LNCaP clone FGC (cell line): ENCODE measurements around the gene SLC39A11.

Experiments used
- DNase-seq: peaks from one replicate; pipeline ENCODE4 v3.0.0-alpha.2; 2011; ENCODE audit warnings: low read depth
- H3K4me3 ChIP-seq: 2 replicates; pipeline ENCODE4 v1.5.1; 2011; ENCODE audit warnings: mild to moderate bottlenecking, low read depth, low read length, control low read depth
- TF ChIP-seq, protein P1 (sequence below): IDR thresholded peaks from 2 replicates; pipeline ENCODE4 v1.5.1; 2012; ENCODE audit warnings: mild to moderate bottlenecking; ENCODE audit not compliant: control insufficient read depth, insufficient read depth; ENCODE audit errors: extremely low read depth

SLC39A11 gene

DNA sequence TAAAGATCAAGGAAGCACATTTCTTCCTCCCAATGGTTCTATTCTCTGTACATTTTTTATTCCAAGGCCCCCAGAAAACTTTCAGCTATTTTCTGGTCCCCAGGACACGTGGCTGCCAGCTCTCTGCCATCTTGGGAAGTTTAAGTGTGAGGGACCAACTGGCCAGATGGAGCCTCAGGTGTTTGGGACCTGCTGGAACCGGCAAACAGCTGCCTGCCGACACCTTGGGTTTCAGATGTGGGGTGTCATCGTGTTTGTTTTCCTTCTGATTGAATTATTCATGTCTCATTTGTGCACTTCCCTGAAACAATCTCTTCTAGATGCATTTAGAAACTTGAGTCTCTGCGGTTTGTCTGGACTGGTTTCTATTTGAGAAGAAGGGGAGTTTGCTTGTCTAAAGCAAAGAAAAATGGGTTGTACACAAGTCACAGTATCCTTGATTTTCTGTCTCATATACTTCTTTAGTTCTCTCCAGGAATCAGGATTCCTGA lies 386.5 kb downstream of the SLC39A11 start:
- DNase-seq: no peak
- H3K4me3 ChIP-seq: no peak overlapping the region
- TF ChIP-seq, protein P1, sequence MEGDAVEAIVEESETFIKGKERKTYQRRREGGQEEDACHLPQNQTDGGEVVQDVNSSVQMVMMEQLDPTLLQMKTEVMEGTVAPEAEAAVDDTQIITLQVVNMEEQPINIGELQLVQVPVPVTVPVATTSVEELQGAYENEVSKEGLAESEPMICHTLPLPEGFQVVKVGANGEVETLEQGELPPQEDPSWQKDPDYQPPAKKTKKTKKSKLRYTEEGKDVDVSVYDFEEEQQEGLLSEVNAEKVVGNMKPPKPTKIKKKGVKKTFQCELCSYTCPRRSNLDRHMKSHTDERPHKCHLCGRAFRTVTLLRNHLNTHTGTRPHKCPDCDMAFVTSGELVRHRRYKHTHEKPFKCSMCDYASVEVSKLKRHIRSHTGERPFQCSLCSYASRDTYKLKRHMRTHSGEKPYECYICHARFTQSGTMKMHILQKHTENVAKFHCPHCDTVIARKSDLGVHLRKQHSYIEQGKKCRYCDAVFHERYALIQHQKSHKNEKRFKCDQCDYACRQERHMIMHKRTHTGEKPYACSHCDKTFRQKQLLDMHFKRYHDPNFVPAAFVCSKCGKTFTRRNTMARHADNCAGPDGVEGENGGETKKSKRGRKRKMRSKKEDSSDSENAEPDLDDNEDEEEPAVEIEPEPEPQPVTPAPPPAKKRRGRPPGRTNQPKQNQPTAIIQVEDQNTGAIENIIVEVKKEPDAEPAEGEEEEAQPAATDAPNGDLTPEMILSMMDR: no peak

DNA sequence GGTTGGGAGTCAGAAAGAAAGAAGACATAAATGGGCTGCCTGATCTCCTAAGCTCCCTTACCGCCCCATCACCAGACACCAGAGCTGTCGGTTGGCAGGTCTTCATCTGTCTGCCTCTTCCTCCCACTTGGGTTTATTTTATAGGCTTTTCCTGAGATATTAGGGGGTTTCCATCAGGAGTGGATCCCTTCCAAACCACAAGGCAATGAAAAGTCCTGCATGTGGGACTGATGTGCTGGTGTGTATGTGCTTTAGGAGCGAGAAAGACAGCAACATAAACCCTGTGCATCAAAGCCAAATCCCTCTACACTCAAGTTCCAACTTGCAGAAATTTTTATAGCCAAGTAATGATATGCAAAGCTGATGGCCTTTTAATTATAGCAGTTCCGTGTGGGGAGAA lies 389.5 kb downstream of the SLC39A11 start:
- H3K4me3 ChIP-seq: no peak overlapping the region
- DNase-seq: no peak
- TF ChIP-seq, protein P1: no peak

DNA sequence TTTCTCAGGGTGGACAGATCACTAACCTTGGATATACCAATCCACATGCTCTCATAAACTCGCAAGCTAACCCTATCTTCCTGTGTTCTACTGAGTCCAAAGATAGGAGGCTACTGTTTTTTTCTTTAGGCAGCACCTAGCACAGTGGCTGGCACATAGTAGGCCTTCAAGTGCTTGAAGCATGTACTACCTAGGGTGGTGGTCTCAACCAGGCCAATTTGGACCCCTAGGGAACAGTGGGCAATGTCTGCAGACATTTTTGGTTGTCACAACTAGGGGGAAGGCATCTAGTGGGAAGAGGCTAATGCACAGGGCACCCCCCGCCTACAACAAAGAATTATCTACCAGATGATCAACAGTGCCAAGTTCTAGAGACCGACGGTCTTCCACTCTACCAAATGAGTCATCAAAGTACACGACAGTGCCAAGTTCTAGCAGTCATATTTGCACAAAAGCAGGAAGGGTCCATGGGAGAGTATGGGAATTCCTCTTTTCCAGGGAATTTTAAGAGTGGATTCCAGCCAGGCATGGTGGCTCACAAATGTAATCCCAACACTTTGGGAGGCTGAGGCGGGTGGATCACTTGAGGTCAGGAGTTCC lies 390.3 kb downstream of the SLC39A11 start:
- no peak for DNase-seq
- no peak overlapping the region for H3K4me3 ChIP-seq
- TF ChIP-seq, protein P1: no peak

DNA sequence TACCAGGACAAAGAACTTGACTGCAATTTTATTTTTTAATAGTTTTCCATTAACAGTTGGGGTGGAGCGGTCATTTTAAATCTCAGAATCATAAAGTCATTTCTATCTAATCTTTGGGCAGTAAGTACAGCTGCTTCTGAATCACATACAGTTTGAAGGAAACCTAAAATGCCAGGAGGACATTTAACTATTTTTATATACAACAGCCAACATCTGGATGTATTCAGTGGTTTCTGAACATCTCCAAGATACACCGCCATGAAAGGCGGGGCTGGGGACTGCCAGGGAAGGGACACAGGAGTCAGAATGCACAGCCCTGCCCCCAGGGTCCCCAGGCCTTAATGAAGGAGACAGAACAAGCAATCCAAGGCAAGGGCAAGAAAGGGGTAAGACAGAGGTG lies 392.3 kb downstream of the SLC39A11 start:
- DNase-seq: no peak
- TF ChIP-seq, protein P1: no peak
- no peak overlapping the region for H3K4me3 ChIP-seq

DNA sequence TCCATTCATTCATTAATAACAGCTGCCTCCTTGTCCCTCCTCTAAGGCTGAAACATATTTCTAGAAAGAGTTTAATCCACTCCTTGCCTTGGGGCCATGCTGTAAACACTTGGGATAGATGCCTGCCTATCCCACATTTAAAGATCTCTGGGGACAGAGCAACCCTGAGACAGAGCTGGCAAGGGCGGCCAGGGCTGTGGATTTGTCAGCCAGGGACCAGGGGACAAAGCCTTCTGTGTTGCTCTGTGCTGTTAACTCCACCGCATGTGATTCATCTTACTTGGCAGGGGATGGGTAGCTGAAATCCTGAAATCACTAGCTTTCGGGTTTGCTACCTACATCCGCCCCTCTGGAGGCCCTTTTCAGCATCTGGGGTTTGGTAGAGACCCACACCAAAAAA lies 392.9 kb downstream of the SLC39A11 start:
- DNase-seq: no peak
- TF ChIP-seq, protein P1: no peak
- H3K4me3 ChIP-seq: no peak overlapping the region

DNA sequence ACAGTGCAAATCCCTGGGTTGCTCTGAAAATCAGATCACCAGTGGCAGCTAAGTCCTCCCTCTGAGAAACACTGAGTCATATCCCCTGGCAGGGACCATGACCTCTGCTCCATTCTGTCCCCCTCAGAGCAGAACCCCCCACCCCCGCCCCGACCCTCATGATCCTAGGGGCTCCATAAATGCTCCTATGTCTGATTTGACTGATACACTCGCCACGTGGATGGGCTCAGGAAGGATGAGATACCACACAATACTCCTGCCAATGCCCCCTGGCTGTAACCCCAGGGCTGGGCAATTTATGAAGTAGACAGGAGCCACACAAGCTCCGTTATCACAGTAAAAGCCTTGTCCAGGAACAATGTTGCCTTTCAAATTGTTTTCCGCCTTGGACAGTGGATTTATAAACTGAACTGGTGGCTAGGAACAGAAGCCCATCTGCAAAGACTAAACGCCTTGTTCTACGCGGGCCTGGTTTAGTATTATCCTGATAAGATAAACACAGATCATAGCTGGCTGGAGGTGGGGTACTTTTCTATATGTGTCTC lies 394.8 kb downstream of the SLC39A11 start:
- DNase-seq: no peak
- TF ChIP-seq, protein P1: no peak
- no peak overlapping the region for H3K4me3 ChIP-seq

DNA sequence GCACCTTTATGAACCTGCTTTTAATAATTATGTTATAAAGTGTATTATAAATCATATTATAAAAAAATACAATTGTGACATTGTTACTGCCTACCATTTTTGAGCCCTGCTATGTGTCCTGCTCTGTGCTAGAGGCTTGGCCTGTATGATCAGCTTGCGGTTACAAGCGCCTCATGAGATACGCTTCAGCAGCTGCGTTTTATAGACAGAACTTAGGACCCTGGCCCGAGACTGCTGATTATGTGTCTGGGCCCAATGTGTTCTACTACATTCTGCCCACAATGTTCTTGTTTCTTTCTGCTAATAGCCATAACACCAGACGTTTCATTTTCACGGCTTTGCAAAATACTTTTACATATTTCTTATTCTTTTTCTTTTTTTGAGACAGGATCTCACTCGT lies 395.8 kb downstream of the SLC39A11 start:
- no peak overlapping the region for H3K4me3 ChIP-seq
- TF ChIP-seq, protein P1: no peak
- DNase-seq: no peak
